ENCODE data around the gene ANK3. TPM values are rescaled to one million over a fixed set of nuclear protein-coding genes. Genes with fewer than 3 reads are reported as not detected.

Gene ANK3
- total RNA-seq, 1 donor from 2014 or later = 87.6 TPM

DNA sequence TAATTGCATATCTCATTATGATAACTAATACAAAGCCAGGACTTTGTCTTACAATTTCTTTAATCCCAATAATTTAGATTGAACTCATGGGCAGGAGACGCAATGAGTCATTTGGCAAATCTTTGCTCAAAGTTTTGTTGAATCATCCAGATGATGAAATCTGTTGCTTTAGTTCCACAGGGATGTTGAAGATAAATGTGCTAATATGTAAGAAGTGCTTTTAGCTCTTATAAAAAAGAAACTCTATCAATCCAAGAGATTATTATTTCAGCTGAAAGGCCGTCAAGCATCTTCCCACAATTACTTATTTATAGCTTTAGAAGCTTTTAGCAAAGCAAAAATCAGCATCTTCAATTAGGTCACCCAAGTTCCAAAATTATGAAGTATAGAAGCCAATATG lies 36.8 kb upstream of the ANK3 start:
- Mint-ChIP-seq H3K4me3 (ENCODE audit: low read depth) (no peak overlapping the region), H3K27me3 (no peaks in the 10 kb centered on the region), H3K9me3 (ENCODE audit: low read depth) (no peaks in the 10 kb centered on the region), H3K4me1 (ENCODE audit: low read depth) (peaks cover 14% of the 10 kb centered on the region), H3K27ac (no peak overlapping the region), H3K36me3 (ENCODE audit: insufficient read depth) (no peaks in the 10 kb centered on the region)
- TF ChIP-seq, protein P1, sequence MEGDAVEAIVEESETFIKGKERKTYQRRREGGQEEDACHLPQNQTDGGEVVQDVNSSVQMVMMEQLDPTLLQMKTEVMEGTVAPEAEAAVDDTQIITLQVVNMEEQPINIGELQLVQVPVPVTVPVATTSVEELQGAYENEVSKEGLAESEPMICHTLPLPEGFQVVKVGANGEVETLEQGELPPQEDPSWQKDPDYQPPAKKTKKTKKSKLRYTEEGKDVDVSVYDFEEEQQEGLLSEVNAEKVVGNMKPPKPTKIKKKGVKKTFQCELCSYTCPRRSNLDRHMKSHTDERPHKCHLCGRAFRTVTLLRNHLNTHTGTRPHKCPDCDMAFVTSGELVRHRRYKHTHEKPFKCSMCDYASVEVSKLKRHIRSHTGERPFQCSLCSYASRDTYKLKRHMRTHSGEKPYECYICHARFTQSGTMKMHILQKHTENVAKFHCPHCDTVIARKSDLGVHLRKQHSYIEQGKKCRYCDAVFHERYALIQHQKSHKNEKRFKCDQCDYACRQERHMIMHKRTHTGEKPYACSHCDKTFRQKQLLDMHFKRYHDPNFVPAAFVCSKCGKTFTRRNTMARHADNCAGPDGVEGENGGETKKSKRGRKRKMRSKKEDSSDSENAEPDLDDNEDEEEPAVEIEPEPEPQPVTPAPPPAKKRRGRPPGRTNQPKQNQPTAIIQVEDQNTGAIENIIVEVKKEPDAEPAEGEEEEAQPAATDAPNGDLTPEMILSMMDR (IDR thresholded peaks at IDR 0.05; ENCODE audit: unreplicated experiment) = no peak
- no peak for DNase-seq (ENCODE audit: low spot score, unreplicated experiment)

DNA sequence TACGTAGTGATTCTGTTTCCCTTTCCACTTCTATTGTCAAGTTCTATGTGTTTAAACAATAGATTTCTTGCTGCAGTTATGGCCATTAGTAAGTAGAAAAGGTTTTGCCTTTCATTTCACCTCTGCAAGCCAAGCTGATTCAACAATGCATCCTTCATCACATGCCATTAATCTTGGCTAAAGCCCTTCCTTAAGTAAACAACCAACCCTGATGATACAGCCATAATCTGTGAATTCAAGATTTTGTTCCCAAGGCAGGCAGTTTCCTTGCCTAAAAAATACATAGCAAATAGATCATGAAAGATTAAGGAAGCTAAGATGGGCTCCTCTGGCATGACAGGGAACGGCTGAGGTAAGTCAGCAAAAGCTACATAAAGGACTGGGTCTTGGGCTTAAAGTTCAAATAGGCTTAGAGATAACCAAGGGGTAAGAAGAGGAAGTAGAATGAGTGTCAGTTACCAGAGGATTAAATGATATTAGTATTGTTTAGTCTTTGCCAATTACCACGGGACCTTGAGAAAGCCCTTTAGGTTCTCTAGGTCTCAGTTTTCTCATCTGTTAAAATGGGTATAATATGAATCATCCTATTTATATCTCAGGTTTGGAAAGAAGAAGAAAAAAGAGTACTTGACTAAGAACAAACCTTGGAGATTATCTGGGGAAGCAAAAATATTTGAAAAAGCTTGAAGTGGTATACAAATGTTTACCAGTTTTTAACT lies 35.9 kb upstream of the ANK3 start:
- Mint-ChIP-seq H3K27ac (no peak overlapping the region), H3K4me3 (ENCODE audit: low read depth) (no peak overlapping the region), H3K36me3 (ENCODE audit: insufficient read depth) (no peaks in the 10 kb centered on the region), H3K27me3 (no peaks in the 10 kb centered on the region), H3K9me3 (ENCODE audit: low read depth) (no peaks in the 10 kb centered on the region), H3K4me1 (ENCODE audit: low read depth) (peaks cover 16% of the 10 kb centered on the region)
- DNase-seq (ENCODE audit: low spot score, unreplicated experiment) = no peak
- TF ChIP-seq, protein P1 (IDR thresholded peaks at IDR 0.05; ENCODE audit: unreplicated experiment) = no peak

DNA sequence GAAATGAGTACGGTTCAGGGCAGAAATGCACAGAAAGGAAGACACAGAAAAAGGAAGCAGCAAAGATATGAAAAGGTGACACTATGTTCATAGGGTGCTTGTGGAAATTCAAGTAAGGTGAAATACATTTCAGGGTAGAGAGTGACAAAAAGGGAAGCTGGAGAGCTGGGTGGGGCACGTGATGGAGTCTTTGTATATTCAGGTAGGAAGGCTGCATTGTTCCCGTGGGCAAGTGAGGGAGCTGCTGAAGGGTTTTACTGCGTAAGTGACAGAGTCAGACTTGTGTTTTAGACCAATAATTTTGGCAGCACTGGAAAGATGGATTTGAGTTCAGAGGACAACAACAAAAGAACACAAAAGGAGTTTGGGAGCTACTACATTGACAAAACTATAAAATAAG lies 35.3 kb upstream of the ANK3 start:
- Mint-ChIP-seq H3K27ac (no peak overlapping the region), H3K9me3 (ENCODE audit: low read depth) (no peaks in the 10 kb centered on the region), H3K4me1 (ENCODE audit: low read depth) (peaks cover 16% of the 10 kb centered on the region), H3K27me3 (no peaks in the 10 kb centered on the region), H3K36me3 (ENCODE audit: insufficient read depth) (no peaks in the 10 kb centered on the region), H3K4me3 (ENCODE audit: low read depth) (no peak overlapping the region)
- TF ChIP-seq, protein P1 (IDR thresholded peaks at IDR 0.05; ENCODE audit: unreplicated experiment) = no peak
- DNase-seq (ENCODE audit: low spot score, unreplicated experiment) = no peak

DNA sequence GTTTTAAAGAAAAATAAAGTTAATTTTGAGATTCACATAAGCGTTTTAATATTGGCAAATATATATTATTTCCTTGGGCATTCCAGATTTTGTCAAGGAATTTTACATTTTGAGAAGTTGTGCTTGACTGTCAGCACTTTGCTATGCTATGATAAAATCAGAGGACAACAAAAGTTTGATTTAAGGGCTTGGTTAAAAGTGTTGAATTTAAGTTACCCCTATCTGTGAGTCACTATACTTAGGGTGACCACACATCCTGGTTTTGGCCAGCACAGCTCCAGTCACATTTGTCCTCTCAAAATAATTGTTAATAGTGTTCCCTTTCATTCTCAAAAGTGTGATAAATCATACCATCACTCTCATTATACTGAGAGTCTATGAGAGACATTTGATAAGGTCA lies 34.2 kb upstream of the ANK3 start:
- Mint-ChIP-seq H3K27ac (no peak overlapping the region), H3K9me3 (ENCODE audit: low read depth) (no peaks in the 10 kb centered on the region), H3K4me1 (ENCODE audit: low read depth) (peaks cover 16% of the 10 kb centered on the region), H3K4me3 (ENCODE audit: low read depth) (no peak overlapping the region), H3K36me3 (ENCODE audit: insufficient read depth) (no peaks in the 10 kb centered on the region), H3K27me3 (no peaks in the 10 kb centered on the region)
- TF ChIP-seq, protein P1 (IDR thresholded peaks at IDR 0.05; ENCODE audit: unreplicated experiment) = no peak
- no peak for DNase-seq (ENCODE audit: low spot score, unreplicated experiment)

DNA sequence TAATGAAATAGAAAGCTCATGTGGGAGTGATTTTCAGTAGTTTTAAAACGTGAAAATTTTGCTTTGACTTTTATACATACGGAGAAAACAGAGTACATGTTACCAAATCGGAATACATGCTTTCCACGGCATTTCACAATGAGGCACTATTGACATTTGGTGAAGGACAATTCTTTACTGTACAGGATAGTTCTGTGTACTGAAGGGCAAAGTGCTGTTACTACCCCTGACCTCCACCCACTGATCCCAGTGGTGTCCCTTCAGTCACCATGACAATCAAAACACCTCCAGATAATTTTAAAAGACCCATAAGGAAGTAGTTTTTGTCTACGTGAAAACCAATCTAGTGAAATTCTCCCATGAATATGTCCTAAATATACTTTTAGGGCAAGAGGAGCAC lies 33.1 kb upstream of the ANK3 start:
- Mint-ChIP-seq H3K4me1 (ENCODE audit: low read depth) (peaks cover 14% of the 10 kb centered on the region), H3K4me3 (ENCODE audit: low read depth) (no peak overlapping the region), H3K27me3 (no peaks in the 10 kb centered on the region), H3K27ac (no peak overlapping the region), H3K36me3 (ENCODE audit: insufficient read depth) (no peaks in the 10 kb centered on the region), H3K9me3 (ENCODE audit: low read depth) (no peaks in the 10 kb centered on the region)
- no peak for DNase-seq (ENCODE audit: low spot score, unreplicated experiment)
- TF ChIP-seq, protein P1 (IDR thresholded peaks at IDR 0.05; ENCODE audit: unreplicated experiment) = no peak
